ENCODE results near the gene RNF180. TPM values are rescaled to one million over a fixed set of nuclear protein-coding genes. Genes with fewer than 3 reads are reported as not detected.
"Not testable (repeated sequence)": the region's sequence is repeated elsewhere in the genome, so short reads cannot be mapped to it uniquely, and the experiment has no call there.

RNF180 gene
- total RNA-seq, 2 experiments from 2014 or later: not detected

DNA sequence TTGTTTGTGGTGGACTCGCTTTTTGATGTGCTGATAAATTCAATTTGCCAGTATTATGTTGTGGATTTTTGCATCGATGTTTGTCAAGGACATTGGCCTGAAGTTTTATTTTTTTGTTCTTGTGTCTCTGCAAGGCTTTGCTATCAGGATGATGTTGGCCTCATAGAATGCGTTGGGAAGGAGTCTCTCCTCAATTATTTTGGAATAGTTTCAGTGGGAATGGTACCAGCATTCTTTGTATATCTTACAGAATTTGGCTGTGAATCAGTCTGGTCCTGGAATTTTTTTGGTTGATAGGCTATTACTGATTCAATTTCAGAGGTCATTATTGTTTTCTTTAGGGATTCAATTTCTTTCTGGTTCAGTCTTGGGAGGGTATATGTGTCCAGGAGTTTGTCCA lies 198.8 kb downstream of the RNF180 start:
- H3K27ac ChIP-seq (ENCODE audit: low read depth in 1 of 2, low read length in 2 of 2): no peak overlapping the region
- no peaks in the 10 kb centered on the region for H3K36me3 Mint-ChIP-seq (ENCODE audit: low read depth)
- ChIA-PET POLR2A (no interaction called here), CTCF (no interaction called here)
- no peak overlapping the region for H3K4me3 ChIP-seq (ENCODE audit: low read length)
- TF ChIP-seq, protein P1, sequence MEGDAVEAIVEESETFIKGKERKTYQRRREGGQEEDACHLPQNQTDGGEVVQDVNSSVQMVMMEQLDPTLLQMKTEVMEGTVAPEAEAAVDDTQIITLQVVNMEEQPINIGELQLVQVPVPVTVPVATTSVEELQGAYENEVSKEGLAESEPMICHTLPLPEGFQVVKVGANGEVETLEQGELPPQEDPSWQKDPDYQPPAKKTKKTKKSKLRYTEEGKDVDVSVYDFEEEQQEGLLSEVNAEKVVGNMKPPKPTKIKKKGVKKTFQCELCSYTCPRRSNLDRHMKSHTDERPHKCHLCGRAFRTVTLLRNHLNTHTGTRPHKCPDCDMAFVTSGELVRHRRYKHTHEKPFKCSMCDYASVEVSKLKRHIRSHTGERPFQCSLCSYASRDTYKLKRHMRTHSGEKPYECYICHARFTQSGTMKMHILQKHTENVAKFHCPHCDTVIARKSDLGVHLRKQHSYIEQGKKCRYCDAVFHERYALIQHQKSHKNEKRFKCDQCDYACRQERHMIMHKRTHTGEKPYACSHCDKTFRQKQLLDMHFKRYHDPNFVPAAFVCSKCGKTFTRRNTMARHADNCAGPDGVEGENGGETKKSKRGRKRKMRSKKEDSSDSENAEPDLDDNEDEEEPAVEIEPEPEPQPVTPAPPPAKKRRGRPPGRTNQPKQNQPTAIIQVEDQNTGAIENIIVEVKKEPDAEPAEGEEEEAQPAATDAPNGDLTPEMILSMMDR (IDR thresholded peaks at IDR 0.05): no peak
- intact Hi-C loops (cut with DNase I, micrococcal nuclease): no loop called here
- H3K27me3 Mint-ChIP-seq: no peaks in the 10 kb centered on the region
- no peaks in the 10 kb centered on the region for H3K4me1 Mint-ChIP-seq (ENCODE audit: low read depth)
- ATAC-seq (ENCODE audit: poor library complexity) (no peak), DNase-seq (no peak)
- no peak overlapping the region for H3K27ac Mint-ChIP-seq
- H3K9me3 ChIP-seq (ENCODE audit: control insufficient read depth in 1 of 2, insufficient read depth in 1 of 2, low read length in 2 of 2): peaks cover 0 to 4% of the 10 kb centered on the region in 2 experiments
- no peaks in the 10 kb centered on the region for H3K4me1 ChIP-seq (ENCODE audit: insufficient read depth, low read length)
- no peaks in the 10 kb centered on the region for H3K27me3 ChIP-seq (ENCODE audit: control insufficient read depth in 1 of 2, insufficient read depth in 2 of 2, low read length in 2 of 2)
- peaks cover 24% of the 10 kb centered on the region for H3K9me3 Mint-ChIP-seq
- no peak overlapping the region for H3K4me3 Mint-ChIP-seq
- H3K36me3 ChIP-seq (ENCODE audit: insufficient read depth, low read length): no peaks in the 10 kb centered on the region

DNA sequence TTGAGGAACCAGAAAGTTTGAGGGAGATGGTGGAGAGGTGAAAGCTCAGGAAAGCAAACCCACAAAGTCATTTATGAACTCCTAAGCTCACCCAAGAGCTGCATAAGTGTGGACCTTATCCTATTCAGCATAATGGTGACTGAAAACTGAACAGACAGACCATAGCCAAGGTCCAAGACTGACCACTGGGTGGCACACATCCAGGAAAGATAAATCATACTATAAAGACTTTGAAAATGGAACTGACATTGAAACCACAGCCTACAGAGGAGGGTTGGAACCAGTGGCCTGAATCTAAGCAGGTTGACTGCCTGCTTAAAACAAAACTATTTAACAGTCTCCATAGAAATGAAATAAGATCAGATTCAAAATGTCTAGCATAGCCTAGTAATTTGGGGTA lies 219.1 kb downstream of the RNF180 start:
- POLR2A ChIA-PET: no interaction called here
- Mint-ChIP-seq H3K4me3 (no peak overlapping the region), H3K9me3 (peaks cover 4% of the 10 kb centered on the region)

DNA sequence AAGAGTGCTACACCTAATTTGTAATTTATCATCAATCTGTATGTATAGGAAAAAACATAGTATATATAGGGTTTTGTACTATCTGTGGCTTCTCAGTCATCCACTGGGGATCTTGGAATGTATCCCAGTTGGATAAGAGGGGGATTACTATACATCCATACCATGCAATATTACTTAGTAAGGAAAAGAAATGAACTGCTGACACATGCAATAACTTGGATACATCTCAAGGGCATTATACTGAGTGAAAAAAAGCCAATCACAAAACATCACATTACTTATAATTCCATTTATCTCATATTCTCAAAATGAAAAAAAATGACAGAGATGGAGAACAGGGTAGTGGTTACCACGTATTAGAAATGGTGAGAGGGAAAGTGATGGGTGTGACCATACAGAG lies 231.9 kb downstream of the RNF180 start:
- DNase-seq (no peak), ATAC-seq (ENCODE audit: poor library complexity) (no peak)
- H3K4me3 Mint-ChIP-seq: no peak overlapping the region
- peaks cover 5% of the 10 kb centered on the region for H3K9me3 Mint-ChIP-seq
- H3K27ac ChIP-seq (ENCODE audit: low read depth in 1 of 2, low read length in 2 of 2): no peak overlapping the region
- no peak overlapping the region for H3K4me3 ChIP-seq (ENCODE audit: low read length)
- TF ChIP-seq, protein P1 (IDR thresholded peaks at IDR 0.05): no peak
- intact Hi-C loops (cut with DNase I, micrococcal nuclease): loop anchor here in 1 of 2 experiments (10.0 kb wide), 1 partner anchor 287 kb away; no protein-coding TSS in a partner anchor
- H3K27me3 Mint-ChIP-seq: no peaks in the 10 kb centered on the region
- no peaks in the 10 kb centered on the region for H3K36me3 ChIP-seq (ENCODE audit: insufficient read depth, low read length)
- CTCF ChIA-PET: no interaction called here
- no peak overlapping the region for H3K27ac Mint-ChIP-seq
- H3K4me1 ChIP-seq (ENCODE audit: insufficient read depth, low read length): no peaks in the 10 kb centered on the region
- no peaks in the 10 kb centered on the region for H3K27me3 ChIP-seq (ENCODE audit: control insufficient read depth in 1 of 2, insufficient read depth in 2 of 2, low read length in 2 of 2)
- H3K9me3 ChIP-seq (ENCODE audit: control insufficient read depth in 1 of 2, insufficient read depth in 1 of 2, low read length in 2 of 2): no peaks in the 10 kb centered on the region
- H3K4me1 Mint-ChIP-seq (ENCODE audit: low read depth): no peaks in the 10 kb centered on the region
- H3K36me3 Mint-ChIP-seq (ENCODE audit: low read depth): no peaks in the 10 kb centered on the region
- POLR2A ChIA-PET: no interaction called here

More for the DNA sequence above, 219.1 kb downstream of the RNF180 start:
- H3K36me3 Mint-ChIP-seq (ENCODE audit: low read depth): no peaks in the 10 kb centered on the region
- H3K27me3 ChIP-seq (ENCODE audit: control insufficient read depth in 1 of 2, insufficient read depth in 2 of 2, low read length in 2 of 2): no peaks in the 10 kb centered on the region
- no peaks in the 10 kb centered on the region for H3K4me1 ChIP-seq (ENCODE audit: insufficient read depth, low read length)
- H3K4me1 Mint-ChIP-seq (ENCODE audit: low read depth): no peaks in the 10 kb centered on the region
- H3K27ac Mint-ChIP-seq: no peak overlapping the region
- DNase-seq (no peak), ATAC-seq (ENCODE audit: poor library complexity) (no peak)
- TF ChIP-seq, protein P1 (IDR thresholded peaks at IDR 0.05): no peak
- H3K4me3 ChIP-seq (ENCODE audit: low read length): no peak overlapping the region
- no peaks in the 10 kb centered on the region for H3K36me3 ChIP-seq (ENCODE audit: insufficient read depth, low read length)
- H3K27me3 Mint-ChIP-seq: no peaks in the 10 kb centered on the region
- intact Hi-C loops (cut with DNase I, micrococcal nuclease): no loop called here
- H3K9me3 ChIP-seq (ENCODE audit: control insufficient read depth in 1 of 2, insufficient read depth in 1 of 2, low read length in 2 of 2): peaks cover 0 to 3% of the 10 kb centered on the region in 2 experiments
- no peak overlapping the region for H3K27ac ChIP-seq (ENCODE audit: low read depth in 1 of 2, low read length in 2 of 2)
- CTCF ChIA-PET: no interaction called here

DNA sequence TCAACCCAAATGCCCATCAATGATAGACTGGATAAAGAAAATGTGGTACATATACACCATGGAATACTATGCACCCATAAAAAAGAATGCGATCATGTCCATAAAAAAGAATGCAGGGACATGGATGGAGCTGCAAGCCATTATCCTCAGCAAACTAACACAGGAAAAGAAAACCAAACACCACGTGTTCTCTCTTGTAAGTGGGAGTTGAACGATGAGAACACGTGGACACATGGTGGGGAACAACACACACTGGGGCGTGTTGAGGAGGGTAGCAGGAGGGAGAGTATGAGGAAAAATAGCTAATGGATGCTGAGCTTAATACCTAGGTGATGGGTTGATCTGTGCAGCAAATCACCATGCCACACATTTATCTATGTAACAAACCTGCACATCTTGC lies 233.1 kb downstream of the RNF180 start:
- DNase-seq; H3K9me3 ChIP-seq (ENCODE audit: control insufficient read depth in 1 of 2, insufficient read depth in 1 of 2, low read length in 2 of 2); H3K36me3 ChIP-seq (ENCODE audit: insufficient read depth, low read length); H3K4me3 ChIP-seq (ENCODE audit: low read length); H3K27ac Mint-ChIP-seq; H3K27me3 ChIP-seq (ENCODE audit: control insufficient read depth in 1 of 2, insufficient read depth in 2 of 2, low read length in 2 of 2); H3K4me1 ChIP-seq (ENCODE audit: insufficient read depth, low read length); H3K27me3 Mint-ChIP-seq; ATAC-seq (ENCODE audit: poor library complexity); POLR2A ChIA-PET; H3K36me3 Mint-ChIP-seq (ENCODE audit: low read depth); CTCF ChIA-PET; H3K4me1 Mint-ChIP-seq (ENCODE audit: low read depth); H3K27ac ChIP-seq (ENCODE audit: low read depth in 1 of 2, low read length in 2 of 2); H3K4me3 Mint-ChIP-seq; H3K9me3 Mint-ChIP-seq: not testable (repeated sequence)
- intact Hi-C loops (cut with DNase I, micrococcal nuclease): loop anchor here in 1 of 2 experiments (10.0 kb wide), 1 partner anchor 286 kb away; no protein-coding TSS in a partner anchor

DNA sequence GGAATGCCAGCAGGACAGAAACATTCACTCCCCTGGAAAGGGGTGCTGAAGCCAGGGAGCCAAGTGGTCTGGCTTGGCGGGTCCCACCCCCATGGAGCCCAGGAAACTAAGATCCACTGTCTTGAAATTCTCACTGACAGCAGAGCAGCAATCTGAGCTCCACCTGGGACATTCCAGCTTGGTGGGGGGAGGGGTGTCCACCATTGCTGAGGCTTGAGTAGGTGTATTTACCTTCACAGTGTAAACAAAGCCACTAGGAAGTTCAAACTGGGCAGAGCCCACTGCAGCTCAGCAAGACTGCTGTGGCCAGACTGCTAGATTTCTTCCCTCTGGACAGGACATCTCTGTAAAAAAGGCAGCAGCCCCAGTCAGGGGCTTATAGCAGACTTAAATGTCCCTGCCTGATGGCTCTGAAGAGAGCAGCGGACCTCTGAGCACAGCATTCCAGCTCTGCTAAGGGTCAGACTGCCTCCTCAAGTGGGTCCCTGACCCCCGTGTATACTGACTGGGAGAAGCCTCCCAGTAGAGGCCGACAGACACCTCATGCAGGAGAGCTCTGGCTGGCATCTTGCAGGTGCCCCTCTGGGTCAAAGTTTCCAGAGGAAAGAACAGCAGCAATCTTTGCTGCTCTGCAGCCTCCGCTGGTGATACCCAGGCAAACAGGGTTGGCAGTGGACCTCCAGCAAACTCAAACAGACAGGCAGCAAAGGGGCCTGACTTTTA lies 241.6 kb downstream of the RNF180 start:
- ATAC-seq (ENCODE audit: poor library complexity); H3K4me3 Mint-ChIP-seq; POLR2A ChIA-PET; H3K27ac Mint-ChIP-seq; H3K4me3 ChIP-seq (ENCODE audit: low read length); H3K4me1 ChIP-seq (ENCODE audit: insufficient read depth, low read length); H3K27ac ChIP-seq (ENCODE audit: low read depth in 1 of 2, low read length in 2 of 2); H3K27me3 Mint-ChIP-seq; H3K36me3 Mint-ChIP-seq (ENCODE audit: low read depth); CTCF ChIA-PET; DNase-seq; H3K27me3 ChIP-seq (ENCODE audit: control insufficient read depth in 1 of 2, insufficient read depth in 2 of 2, low read length in 2 of 2); H3K4me1 Mint-ChIP-seq (ENCODE audit: low read depth); intact Hi-C loops (cut with DNase I, micrococcal nuclease); H3K9me3 Mint-ChIP-seq; H3K36me3 ChIP-seq (ENCODE audit: insufficient read depth, low read length): not testable (repeated sequence)
- H3K9me3 ChIP-seq (ENCODE audit: control insufficient read depth in 1 of 2, insufficient read depth in 1 of 2, low read length in 2 of 2): peaks cover 0 to 12% of the 10 kb centered on the region in 2 experiments

Data from CD4-positive, alpha-beta T cell (primary cell).